NCI-H748 (cell line): Measurements from ENCODE around the gene SEPSECS.

ENCODE experiments used
- DNase-seq: peaks from one replicate; lab custom pipeline; 2025; ENCODE audit not compliant: unreplicated experiment; lab: John Stamatoyannopoulos, UW

The SEPSECS gene

GRCh38 chr4:25159837-25160713 lies at the start of gene SEPSECS:
Gene SEPSECS, minus strand, starts transcription at chr4:25160449. Its CDS starts 80 bp downstream, at chr4:25160369.
- peak; percentile 96 for DNase-seq

GRCh38 chr4:25209702-25210101 lies 49.5 kb upstream of the SEPSECS start:
- no peak for DNase-seq

GRCh38 chr4:25207997-25208396 lies 47.7 kb upstream of the SEPSECS start:
- DNase-seq = no peak

DNA sequence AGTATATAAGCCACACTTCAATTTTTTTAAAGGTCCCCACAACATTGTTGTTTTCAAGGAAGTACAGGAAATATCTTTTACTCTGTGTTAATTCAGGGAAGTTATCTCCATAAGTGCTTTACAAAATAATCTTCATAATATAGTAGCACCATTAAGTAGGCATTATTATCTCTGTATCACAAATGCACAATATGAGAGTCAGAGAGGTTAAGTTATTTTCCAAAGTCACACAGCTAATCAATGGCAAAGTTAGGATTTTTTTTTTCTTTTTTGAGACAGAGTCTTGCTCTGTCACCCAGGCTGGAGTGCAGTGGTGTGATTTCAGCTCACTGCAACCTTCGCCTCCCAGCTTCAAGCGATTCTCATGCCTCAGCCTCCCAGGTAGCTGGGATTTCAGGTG lies 38.5 kb upstream of the SEPSECS start:
- no peak for DNase-seq

GRCh38 chr4:25190407-25190806 lies 30.2 kb upstream of the SEPSECS start:
- DNase-seq = no peak

DNA sequence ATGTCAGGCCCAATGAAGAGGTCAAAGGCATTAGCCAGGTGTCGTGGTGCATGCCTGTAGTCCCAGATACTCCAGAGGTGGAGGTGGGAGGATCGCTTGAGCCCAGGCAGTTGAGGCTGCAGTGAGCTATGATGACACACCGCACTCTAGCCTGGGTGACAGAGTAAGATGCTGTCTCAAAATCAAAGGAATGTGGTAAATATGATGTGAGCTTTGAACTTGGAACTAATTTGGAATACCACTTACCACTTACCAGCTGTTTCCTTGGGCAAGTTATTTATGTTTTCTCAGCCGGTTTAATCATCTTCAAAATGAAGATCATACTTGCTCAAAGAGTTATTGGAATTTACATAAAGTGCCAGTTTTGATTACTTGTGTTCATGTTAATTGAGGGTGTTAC lies 23.8 kb upstream of the SEPSECS start:
- DNase-seq = no peak

DNA sequence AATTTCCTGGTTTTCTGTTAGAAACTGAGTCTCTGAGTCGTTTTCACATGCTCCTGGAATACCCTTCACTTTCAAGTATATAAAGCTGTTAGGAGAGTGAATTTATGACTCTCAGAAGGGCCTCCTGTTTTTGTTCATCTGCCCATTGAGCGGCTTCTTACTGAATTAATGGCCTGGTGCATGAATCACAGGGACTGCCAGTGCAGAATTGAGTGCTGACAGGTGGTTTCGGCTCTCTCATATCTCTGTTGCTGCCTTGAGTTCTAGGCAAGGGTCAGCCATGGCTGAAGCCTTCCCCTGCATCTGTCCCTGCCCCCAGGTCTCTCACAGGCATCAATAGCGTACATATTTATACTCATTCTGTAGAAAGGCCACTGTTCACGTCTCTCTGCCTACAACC lies 22.7 kb upstream of the SEPSECS start:
- no peak for DNase-seq

DNA sequence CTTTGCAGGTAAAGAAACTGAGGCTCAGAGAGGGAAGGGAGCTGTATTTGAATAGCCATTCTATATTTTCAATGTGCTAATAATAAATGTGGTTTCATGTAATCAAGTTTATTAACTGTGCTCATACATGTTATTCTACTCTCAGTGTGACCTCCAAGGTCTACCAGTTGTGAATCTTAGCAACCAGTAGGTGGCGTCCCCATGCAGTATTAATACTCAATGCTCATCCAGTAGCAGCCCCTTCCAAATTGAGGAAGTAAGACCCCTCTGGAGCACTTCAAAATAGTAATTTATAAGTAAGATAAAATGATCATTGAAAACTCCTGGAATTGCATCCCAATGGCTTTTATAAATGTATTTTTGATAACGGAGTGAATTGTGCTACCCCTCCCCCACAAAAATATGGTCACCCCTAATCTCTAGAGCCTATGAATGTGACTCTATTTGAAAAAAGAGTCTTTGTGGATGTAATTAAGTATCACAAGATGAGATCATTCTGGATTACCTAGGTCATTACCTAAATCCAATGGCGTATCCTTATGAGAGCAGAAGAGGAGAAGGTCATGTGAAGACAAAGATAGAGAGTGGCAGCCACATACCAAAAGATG lies 20.4 kb upstream of the SEPSECS start:
- peak; percentile 38 for DNase-seq

- DNase-seq = no peak
Measured at GRCh38 chr4:25178838-25179261, 18.6 kb upstream of the SEPSECS start.

GRCh38 chr4:25177147-25177546 lies 16.9 kb upstream of the SEPSECS start:
- DNase-seq = no peak

DNA sequence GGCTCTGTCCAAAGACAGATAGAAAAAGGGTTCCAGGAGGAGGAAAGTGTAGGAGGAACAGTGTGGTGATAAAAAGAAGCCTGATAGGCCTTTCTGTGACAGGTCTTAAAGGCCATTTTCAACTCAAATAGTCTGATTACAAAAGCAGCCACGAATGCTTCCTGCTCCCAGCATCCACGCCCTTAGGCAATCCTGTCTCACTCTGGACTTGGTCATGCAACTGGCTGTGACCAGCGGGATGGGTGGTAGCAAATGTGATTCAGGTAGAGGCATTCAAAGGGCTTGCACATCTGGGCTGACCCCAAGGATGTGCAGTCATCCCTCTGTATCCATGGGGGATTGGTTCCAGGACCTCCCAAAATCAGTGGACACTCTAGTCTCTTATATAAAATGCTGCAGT lies 14.4 kb upstream of the SEPSECS start:
- DNase-seq = no peak

DNA sequence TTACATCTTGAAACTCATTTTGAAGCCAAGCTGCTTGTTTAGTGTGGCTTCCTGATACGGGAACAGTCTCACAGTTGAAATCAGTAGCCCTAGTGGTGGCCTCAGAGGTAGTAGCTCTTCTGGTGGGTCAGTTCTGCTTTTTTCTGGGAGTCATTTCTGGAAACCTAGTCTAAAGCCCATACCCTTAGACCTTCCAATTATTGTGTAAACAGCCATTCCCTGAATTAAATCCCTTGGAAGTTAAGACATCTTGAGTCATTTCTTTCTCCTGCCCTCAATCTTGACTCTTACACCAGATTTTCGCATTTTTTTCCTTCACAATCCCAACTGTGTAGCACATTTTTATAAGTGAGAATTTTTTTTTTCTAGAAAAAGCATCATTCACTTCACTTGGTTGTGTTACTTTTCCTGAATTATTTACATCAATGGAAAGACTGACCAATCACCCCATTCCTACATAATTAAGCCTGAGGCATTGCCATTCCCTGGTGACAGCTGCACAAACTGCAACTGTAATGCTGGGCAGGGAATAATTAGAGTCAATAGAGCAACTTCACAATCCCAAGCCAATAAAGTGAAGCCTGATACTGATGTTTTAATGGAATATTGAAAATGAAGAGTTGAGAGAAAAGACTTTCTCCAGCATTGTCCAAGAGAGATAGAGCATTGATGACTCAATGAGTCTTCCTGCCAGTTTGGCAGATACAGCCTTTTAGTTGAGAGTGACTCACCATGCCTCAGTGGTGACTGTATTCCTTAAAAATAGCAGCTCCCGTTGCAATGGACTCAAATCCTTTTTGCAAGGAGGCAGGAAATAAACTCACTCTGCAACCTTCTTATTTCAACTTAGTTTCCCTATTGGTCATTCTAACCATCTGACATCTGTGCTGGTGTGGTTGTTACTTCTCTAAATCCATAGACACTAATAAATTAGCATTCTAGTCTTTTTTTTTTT lies 13.0 kb upstream of the SEPSECS start:
- DNase-seq = peak; percentile 2

- DNase-seq = no peak
Measured at GRCh38 chr4:25171201-25171865, 11.1 kb upstream of the SEPSECS start.

DNA sequence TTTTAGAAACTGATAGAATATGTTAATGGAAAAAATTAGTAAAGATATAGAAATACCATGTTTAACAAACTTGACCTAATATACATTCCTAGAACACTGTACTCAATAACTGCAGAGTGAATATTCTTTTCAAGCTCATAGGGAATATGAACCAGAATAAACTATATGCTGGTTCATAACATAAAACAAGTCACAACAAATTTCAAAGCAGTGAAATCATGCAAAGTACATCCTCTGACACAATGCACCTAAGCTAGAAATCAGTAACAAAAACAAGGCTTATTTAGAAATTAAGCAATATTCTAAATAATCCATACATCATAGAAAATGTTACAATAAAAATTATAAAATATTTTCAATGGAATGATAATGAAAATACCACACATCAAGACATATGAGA lies 9.2 kb upstream of the SEPSECS start:
- no peak for DNase-seq

DNA sequence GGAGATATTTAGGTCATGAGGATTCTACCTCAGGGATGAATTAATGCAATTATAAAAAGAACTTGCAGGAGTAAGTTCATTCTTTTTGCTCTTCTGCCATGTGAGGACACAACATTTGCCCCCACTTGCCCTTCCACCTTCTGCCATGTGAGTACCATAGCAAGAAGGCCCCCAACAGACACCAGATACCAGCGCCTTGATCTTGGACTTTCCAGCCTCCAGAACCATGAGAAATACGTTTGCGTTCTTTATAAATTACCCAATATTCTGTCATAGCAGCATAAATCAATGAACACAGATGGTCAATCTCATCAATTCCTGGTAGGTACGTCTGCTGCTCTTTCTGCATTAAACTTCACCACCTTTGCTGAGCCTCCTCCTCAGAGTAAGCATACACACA lies 5.7 kb upstream of the SEPSECS start:
- no peak for DNase-seq

GRCh38 chr4:25163196-25163595 lies 2.9 kb upstream of the SEPSECS start:
- DNase-seq = no peak

DNA sequence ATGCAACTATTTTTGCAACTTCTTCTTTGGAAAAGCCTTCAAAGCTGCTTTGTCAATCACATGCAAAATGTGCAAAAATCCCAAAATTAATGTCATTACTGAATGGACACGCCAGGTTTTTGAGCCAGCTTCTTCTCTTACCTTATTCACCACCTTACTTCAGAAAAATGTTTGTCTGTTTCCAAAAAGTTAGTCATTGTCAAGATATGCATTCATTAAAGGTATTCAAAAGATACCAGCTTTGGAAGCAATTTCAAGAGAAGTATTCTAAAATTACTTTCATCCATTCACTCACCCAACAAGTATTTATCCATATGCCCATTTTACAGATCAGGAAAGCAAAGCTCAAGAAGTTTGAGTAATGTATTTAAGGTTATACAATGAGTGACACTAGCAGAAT lies 2.3 kb upstream of the SEPSECS start:
- DNase-seq = no peak

- DNase-seq = no peak
Measured at GRCh38 chr4:25161593-25161950, 1.3 kb upstream of the SEPSECS start.

DNA sequence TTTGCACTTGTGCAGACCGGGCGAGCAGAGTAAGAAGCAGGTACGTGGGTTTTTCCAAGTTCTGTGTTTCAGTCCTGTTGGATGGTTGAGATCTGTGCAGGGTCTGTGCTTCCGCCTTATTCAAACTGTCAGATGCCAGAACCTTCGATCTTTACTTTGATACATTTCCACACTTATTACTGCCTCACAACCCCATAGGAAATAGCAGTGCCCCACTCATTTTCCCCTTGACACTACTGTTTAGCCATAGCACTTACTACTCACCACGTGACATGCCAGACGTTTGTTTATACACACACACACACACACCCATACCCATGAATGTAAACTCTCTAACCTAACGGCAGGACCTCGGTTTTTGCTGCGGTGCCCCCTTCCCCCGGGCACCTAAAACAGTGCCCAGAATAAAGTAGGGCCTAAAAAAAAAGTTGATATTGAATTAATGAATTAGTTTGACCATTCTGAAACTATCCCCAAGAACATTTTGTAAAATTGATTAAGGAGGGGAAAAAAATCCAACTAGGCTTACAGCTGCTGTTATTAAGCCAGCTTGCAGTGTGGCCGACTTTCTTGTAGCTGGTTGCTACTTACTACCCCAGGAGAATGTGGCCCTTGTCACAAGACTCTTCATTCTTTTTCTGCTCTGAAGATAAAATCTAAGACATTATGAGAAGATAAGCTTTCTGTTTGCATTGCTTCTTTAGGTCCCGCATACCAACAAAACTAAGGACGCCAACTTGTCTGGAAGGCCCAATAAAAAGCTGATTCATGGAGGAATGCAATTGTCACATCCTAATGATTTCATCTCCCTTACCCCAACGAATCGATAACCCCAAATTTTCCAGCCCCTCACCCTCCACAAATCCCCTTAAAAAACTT lies 704 bp upstream of the SEPSECS start:
- DNase-seq = peak; percentile 76

DNA sequence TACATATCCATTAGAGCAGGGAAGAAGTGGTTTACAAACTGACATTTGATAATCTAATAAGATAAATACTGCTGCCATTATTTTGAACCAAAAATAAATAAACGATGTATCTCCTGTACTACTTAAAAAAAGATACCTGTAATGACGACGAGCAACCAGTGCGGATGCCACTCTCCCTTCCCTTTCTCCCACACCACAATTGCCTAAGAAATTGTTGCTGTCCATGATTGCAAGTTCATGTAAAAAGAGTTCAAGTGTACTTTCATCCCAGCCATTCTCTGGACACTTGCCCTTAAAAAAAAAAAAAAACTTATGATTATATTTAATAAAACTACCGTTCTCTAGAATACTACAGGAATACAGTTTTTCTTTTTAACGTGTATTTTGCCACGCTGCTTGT lies 1.4 kb downstream of the SEPSECS start:
- DNase-seq = peak; percentile 43
